ENCODE measurements around the gene ZNF529. TPM values are rescaled to one million over a fixed set of nuclear protein-coding genes. Genes with fewer than 3 reads are reported as not detected.

The ZNF529 gene
- total RNA-seq, 1 experiment from 2014 or later = 15.6 TPM

DNA sequence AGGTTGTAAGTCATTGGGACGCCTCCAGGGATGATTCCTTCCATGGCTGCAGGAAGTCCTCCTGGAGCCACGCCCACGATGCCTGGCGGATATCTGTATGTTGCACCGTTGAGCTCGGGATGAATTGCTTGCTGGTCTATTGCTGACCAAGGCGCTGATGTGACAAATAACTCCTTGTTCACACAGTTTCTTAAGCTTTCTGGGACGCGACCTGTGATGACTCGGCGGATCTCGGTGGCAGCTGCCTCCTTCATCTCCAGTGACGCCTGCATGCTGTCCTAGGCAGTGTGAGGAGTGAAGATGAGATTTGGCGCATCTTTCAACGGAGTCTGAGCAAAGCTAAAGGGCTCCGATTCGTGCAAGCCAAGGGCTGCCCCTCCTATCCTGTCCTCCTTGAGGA, 76.1 kb downstream of the ZNF529 start:
- ChIA-PET POLR2A (no interaction called here), CTCF (no interaction called here)
- TF ChIP-seq TCF7L2 (IDR thresholded peaks at IDR 0.05; ENCODE audit: low read depth, low read length) (no peak), POLR2AphosphoS5 (IDR thresholded peaks at IDR 0.05; ENCODE audit: low read depth, low read length) (no peak), SIN3A (IDR thresholded peaks at IDR 0.05; ENCODE audit: borderline replicate concordance, insufficient read depth, low read depth, low read length) (no peak)
- TF ChIP-seq, protein P1, sequence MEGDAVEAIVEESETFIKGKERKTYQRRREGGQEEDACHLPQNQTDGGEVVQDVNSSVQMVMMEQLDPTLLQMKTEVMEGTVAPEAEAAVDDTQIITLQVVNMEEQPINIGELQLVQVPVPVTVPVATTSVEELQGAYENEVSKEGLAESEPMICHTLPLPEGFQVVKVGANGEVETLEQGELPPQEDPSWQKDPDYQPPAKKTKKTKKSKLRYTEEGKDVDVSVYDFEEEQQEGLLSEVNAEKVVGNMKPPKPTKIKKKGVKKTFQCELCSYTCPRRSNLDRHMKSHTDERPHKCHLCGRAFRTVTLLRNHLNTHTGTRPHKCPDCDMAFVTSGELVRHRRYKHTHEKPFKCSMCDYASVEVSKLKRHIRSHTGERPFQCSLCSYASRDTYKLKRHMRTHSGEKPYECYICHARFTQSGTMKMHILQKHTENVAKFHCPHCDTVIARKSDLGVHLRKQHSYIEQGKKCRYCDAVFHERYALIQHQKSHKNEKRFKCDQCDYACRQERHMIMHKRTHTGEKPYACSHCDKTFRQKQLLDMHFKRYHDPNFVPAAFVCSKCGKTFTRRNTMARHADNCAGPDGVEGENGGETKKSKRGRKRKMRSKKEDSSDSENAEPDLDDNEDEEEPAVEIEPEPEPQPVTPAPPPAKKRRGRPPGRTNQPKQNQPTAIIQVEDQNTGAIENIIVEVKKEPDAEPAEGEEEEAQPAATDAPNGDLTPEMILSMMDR (IDR thresholded peaks at IDR 0.05) = no peak
- TF ChIP-seq, protein P2, sequence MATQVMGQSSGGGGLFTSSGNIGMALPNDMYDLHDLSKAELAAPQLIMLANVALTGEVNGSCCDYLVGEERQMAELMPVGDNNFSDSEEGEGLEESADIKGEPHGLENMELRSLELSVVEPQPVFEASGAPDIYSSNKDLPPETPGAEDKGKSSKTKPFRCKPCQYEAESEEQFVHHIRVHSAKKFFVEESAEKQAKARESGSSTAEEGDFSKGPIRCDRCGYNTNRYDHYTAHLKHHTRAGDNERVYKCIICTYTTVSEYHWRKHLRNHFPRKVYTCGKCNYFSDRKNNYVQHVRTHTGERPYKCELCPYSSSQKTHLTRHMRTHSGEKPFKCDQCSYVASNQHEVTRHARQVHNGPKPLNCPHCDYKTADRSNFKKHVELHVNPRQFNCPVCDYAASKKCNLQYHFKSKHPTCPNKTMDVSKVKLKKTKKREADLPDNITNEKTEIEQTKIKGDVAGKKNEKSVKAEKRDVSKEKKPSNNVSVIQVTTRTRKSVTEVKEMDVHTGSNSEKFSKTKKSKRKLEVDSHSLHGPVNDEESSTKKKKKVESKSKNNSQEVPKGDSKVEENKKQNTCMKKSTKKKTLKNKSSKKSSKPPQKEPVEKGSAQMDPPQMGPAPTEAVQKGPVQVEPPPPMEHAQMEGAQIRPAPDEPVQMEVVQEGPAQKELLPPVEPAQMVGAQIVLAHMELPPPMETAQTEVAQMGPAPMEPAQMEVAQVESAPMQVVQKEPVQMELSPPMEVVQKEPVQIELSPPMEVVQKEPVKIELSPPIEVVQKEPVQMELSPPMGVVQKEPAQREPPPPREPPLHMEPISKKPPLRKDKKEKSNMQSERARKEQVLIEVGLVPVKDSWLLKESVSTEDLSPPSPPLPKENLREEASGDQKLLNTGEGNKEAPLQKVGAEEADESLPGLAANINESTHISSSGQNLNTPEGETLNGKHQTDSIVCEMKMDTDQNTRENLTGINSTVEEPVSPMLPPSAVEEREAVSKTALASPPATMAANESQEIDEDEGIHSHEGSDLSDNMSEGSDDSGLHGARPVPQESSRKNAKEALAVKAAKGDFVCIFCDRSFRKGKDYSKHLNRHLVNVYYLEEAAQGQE (IDR thresholded peaks at IDR 0.05; ENCODE audit: insufficient read depth in 1 of 2, low read depth in 2 of 2, low read length in 1 of 2) = no peak
- Histone ChIP-seq H3K4me3 (ENCODE audit: low read depth in 2 of 2, low read length in 2 of 2) (no peak overlapping the region), H3K9me3 (ENCODE audit: control insufficient read depth, insufficient read depth, low read depth, low read length) (no peaks in the 10 kb centered on the region; the same call in 1 of the 2 replicates), H3K27ac (ENCODE audit: low read length) (no peak overlapping the region), H3K4me1 (ENCODE audit: control insufficient read depth, insufficient read depth, low read length) (no peaks in the 10 kb centered on the region), H3K36me3 (ENCODE audit: control insufficient read depth, insufficient read depth, low read length) (no peaks in the 10 kb centered on the region), H3K27me3 (ENCODE audit: control insufficient read depth, insufficient read depth, low read length) (no peaks in the 10 kb centered on the region)
- intact Hi-C loops (cut with micrococcal nuclease; ENCODE audit: unreplicated experiment) (loop anchor here (10.0 kb wide), 1 partner anchor 302 kb away; no protein-coding TSS in a partner anchor), in situ Hi-C loops (cut with HindIII; ENCODE audit: low pct_unique_long_range_greater_than_20kb, low sequenced_read_pairs) (no loop called here)
- no peak for DNase-seq (ENCODE audit: low read depth, low spot score)
- no peak for ATAC-seq
- no TSS peak for BruUV-seq (replicated peaks)

Other genes with a start within 250 kb of the ZNF529 start
- gene ZFP14, start 194.1 kb downstream of the ZNF529 start, total RNA-seq (2021; ENCODE audit: unreplicated experiment) = 3.3 TPM
- 8.7 TPM for gene ZFP82, start 154.6 kb downstream of the ZNF529 start, total RNA-seq (2021; ENCODE audit: unreplicated experiment)
- gene ZNF566, start 83.7 kb downstream of the ZNF529 start, total RNA-seq (2021; ENCODE audit: unreplicated experiment) = 19.5 TPM
- 25.2 TPM for gene ZNF260, start 45.0 kb downstream of the ZNF529 start, total RNA-seq (2021; ENCODE audit: unreplicated experiment)
- 1.6 TPM for gene ZNF382, start 32.0 kb upstream of the ZNF529 start, total RNA-seq (2021; ENCODE audit: unreplicated experiment)
- gene ZNF461, start 93.5 kb upstream of the ZNF529 start, total RNA-seq (2021; ENCODE audit: unreplicated experiment) = 14.0 TPM
- 11.3 TPM for gene ZNF567, start 114.3 kb upstream of the ZNF529 start, total RNA-seq (2021; ENCODE audit: unreplicated experiment)
- gene ZNF850, start 199.5 kb upstream of the ZNF529 start, total RNA-seq (2021; ENCODE audit: unreplicated experiment) = 15.3 TPM

Measured in Panc1 (cell line).